HG02798 (cell line): ENCODE results near the gene XYLT1.

ENCODE experiments used
- ATAC-seq: cut with Tn5 transposase; IDR thresholded peaks from one replicate; pipeline ENCODE4 v1.9.1; 2021; ENCODE audit warnings: mild to moderate bottlenecking; ENCODE audit not compliant: unreplicated experiment, poor library complexity

XYLT1 gene

DNA sequence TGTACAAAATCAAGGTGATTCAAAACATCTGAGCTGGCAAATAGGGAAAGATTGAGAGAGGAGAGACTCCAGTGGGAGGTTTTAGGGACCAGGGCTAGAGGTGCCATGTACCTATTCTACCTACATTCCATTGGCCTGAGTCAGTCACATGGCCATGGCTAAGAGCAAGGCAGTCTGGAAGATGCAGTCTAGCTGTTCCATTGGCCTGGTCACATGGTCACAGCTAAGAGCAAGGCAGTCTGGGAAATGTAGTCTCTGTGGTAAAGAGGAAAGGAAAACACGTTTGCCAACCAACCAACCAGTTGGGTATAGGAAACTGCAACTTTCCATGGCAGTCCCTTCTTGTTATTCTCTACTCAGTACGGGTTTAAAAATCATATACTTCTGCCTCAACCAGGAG lies 369.1 kb downstream of the XYLT1 start:
- no peak for ATAC-seq

GRCh38 chr16:17098685-17099084 lies 372.1 kb downstream of the XYLT1 start:
- no peak for ATAC-seq

DNA sequence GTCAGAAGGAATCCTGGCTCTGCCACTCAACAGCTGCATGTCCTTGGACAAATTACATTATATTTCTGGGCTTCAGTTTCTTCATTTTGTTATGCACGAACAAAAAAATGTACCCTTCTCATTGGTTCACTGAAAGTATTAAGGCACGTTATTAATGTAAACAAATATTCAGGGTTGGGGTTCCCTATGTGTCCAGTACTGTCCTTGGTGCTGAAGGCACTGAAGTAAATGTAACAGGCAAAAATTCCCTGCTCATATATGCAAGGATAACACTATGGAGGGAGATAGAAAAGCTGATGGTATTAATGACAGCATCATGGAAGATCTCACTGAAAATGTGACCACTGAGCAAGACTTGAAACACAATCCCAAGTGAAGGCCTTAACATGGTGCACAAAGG lies 386.6 kb downstream of the XYLT1 start:
- no peak for ATAC-seq

DNA sequence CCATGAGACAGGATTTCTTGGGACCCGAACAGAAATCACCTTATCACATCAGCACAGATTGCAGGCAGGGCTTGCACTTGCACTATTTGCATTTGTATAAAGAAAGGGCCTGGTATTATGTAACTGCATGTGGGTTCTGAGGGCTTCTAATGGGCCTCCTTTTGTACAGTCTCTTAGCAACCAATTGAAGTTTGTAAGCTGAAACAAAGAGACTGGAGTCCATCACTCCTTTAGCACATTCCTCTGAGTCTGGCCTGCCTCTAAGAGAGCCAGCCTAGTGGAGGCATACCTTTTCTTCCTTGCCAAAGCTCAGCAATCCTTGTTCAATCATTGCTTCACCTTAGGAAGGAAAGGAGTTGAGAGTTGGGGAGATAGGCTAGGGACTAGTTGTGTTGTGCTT lies 387.1 kb downstream of the XYLT1 start:
- no peak for ATAC-seq

DNA sequence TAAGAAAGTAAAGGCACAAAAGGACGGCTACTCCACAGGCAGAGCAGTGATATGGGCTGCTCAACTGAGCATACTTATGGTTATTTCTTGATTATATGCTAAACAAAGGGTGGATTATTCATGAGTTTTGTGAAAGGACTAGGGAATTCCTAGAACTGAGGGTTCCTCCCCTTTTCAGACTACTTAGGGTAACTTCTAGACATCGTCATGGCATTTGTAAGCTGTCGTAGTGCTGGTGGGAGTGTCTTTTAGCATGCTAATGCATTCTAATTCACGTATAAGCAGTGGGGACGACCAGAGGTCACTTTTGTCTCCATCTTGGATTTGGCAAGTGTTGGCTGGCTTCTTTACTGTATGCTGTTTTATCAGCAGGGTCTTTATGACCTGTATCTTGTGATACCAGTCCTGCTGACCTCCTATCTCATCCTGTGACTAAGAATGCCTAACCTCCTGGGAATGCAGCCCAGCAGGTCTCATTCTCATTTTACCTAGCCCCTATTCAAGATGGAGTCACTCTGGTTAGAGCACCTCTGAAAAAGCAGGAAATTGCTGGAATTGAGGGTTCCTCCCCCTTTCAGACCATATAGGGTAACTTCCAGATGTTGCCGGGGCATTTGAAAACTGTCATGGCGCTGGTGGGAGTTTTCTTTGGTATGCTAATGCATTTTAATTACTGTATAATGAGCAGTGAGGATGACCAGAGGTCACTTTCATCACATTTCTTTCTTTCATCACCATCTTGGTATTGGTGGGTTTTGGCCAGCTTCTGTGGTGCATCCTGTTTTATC lies 388.5 kb downstream of the XYLT1 start:
- ATAC-seq, result no peak

GRCh38 chr16:17080105-17080504 lies 390.7 kb downstream of the XYLT1 start:
- ATAC-seq, result no peak

DNA sequence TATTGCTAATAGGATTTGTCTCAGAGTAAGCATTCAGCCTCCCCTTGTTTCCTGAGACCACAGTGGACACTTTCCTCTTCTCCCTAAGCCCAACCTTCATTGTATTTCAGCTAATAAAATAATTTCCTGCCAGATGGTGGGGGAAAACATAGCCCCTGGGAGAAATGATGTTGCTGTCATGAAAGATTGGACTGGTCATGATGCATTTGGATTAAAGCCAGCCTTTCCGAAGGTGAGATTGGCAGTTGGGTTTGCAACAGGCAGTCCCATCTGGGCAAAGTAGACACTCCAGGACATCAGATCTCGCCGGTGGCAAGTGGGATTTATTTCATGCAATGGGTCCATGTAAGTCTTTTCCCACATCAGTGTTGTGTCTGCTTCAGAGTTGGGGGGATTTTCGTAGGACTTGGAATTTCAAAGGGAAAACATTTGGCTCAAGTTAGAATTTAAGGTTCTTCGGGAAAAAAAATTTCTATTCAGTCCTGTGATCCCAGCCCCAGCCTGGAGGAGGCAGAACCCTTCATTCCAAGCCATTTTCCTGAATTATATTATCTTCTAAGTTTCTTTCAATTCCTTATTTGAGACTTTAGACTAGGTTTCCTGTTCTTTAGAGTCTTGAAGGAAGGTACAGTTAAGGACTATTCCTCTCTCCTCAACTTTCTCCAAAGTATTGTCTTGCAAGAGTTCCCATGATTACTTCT lies 391.7 kb downstream of the XYLT1 start:
- ATAC-seq, result no peak

DNA sequence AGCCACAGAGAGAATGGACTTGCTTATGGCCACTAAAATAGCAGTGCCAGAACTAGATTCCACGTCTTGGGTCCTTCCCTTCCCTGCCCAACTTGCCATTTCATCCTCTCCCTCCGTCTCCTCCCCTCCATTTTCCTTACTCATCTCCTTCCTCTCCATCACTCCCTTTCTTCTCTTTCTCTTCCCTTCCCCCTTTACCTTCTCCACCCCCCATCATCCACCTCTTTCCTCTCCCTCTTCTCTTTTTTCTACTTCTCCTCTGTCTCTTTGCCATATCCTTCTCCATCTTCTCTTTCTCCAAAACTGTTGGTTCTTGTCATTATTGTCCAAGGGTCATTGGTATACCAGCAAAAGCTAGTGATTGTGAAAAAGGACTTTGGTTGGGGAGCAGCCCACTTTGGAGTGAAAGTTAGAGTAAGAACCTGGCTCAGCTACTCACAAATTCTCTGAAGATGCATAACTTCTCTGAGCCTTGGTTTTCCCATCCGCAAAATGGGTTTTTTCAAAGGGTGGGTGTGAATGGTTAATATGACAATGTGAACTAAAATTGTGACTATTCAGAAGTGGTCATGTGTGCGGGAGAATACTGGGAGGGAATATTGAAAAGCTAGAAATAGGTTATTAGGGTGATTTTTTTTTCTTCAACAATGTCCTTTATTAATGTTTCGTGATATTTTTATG lies 393.8 kb downstream of the XYLT1 start:
- no peak for ATAC-seq

GRCh38 chr16:17076092-17076754 lies 394.5 kb downstream of the XYLT1 start:
- peak; percentile 57 for ATAC-seq

GRCh38 chr16:17072104-17072503 lies 398.7 kb downstream of the XYLT1 start:
- ATAC-seq, result no peak

- peak; percentile 83 for ATAC-seq
Observed at GRCh38 chr16:17070882-17071592, 399.7 kb downstream of the XYLT1 start.

DNA sequence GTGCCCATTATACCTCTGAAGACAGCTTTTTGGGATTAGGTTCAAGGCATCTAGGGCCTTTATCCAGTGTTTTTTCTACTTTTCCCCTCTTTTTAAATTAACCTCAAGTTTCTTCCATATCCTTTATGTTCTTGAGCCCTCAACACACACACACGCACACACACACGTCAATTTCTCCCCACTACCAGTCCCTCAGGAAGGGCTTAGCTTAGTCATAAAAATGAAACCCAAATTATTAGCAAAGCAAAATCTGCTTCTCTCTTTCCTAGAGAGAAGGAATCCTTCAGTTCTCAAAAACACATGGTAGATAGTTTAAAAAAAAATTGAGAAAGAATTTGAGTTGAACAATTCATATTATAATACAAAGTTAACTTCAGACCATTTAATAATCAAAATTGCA lies 401.1 kb downstream of the XYLT1 start:
- no peak for ATAC-seq

- ATAC-seq, result peak; percentile 26
Observed at GRCh38 chr16:17068524-17068923, 402.2 kb downstream of the XYLT1 start.

GRCh38 chr16:17067882-17068281 lies 402.9 kb downstream of the XYLT1 start:
- no peak for ATAC-seq

DNA sequence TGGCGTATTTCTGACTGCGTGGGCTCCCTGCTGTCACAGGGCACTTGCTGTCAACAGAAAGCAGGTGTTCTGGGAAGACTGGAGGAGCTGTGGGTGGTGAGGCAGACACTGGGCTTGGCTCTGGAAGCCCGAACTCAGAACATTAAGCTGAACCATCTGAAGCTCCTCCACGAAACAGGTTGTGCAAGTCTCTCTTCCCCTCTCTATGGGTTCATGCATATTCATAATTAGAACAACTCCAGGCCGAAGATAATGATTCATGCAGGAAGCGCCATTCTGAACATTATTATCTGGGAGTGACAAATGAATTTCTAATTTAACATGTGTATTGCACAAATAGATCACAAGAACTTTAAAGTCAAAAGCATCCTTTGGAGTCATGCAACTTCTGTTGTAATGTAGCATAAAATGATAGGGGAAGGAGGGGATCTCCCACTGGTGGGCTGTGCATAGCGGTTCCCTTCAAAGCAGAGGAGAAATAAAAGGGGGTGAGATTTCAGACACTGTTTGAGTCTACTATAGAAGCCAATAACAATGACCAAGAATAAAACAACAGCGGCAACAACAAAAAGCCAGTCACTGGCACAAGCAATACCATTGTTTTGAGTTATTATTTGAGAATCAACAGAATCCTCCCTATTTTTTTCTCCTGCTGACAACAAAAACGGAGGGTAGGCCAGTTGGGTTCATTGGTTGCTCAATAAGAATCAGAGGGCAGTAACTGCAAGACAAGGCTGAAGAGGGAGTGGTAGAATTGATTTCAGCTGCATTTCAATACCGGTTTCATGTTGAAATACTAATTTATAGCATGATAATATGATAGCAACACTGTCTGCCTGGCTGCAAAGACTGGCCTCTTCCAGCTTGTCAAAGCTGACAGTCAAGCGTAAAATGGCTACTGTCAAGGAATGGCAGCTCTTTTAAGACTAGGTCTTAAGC lies 407.3 kb downstream of the XYLT1 start:
- ATAC-seq, result no peak

DNA sequence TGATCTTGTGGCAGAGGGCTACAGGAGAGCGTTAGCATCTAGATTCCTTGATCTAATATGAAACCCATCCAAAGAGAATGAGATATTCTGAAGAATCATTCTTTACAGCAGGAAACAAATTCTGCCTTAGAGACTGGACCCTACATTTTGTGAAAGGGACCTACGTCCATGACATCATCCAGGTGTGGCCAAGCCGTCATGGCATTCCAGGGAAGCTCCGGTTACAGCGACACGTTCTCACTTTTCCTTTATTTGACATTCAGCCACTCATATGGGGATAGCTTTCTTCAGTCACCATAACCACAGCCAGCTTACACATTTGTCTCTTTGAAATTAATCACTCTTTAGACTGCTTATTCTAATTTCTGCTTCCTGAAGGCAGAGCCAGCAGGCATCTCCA lies 408.1 kb downstream of the XYLT1 start:
- ATAC-seq, result no peak

DNA sequence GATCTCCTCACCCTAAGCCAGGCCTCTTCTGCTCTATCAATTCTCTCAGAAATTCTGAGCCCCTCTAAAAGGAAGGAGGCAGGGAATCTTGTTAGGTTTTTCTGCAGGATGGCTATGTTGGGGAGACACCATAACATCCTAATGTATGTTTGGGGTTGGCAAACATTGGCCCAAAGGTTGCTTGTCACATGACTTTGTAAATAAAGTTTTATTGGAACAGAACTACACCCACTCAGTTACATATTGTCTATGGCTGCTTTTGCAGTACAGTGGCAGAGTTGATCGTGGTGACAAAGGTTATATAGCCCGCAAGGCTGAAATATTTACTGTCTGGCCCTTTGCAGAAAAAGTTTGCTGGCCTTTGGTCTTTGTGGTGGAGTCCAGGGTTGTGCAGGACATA lies 409.4 kb downstream of the XYLT1 start:
- no peak for ATAC-seq

GRCh38 chr16:17058471-17058870 lies 412.3 kb downstream of the XYLT1 start:
- no peak for ATAC-seq

GRCh38 chr16:17056666-17057065 lies 414.1 kb downstream of the XYLT1 start:
- no peak for ATAC-seq
